Stomach (tissue), 9 donors: ENCODE results near the gene PRX. TPM values are rescaled to one million over a fixed set of nuclear protein-coding genes. Genes with fewer than 3 reads are reported as not detected.

Experiments
- DNase-seq, 2 donors: peaks; one replicate each; pipeline versions ENCODE4 v3.0.0 to v3.0.0-alpha.2; 2013 to 2019
- H3K27ac ChIP-seq, 5 donors: fragments of 200-600 bp in 4 of 5; sonication (generic) in 4 of 5; one replicate each; pipeline ENCODE4 v1.5.1; 2013 to 2019; ENCODE audit warnings: mild to moderate bottlenecking in 1 of 5, moderate library complexity in 1 of 5
- H3K27me3 ChIP-seq, 3 donors: fragments of 200-600 bp; sonication (generic); one replicate each; pipeline ENCODE4 v1.5.1; 2017 to 2019; ENCODE audit warnings: mixed run types in 1 of 3
- H3K36me3 ChIP-seq, 4 donors: fragments of 200-600 bp; sonication (generic); 1 replicate in 3 of 4; 2 replicates in 1 of 4; pipeline ENCODE4 v1.5.1; 2016 to 2019
- H3K4me1 ChIP-seq, 4 donors: fragments of 200-600 bp; sonication (generic); one replicate each; pipeline ENCODE4 v1.5.1; 2016 to 2019
- H3K4me3 ChIP-seq, 4 donors: fragments of 200-600 bp; sonication (generic) in 3 of 4; one replicate each; pipeline ENCODE4 v1.5.1; 2016 to 2019; ENCODE audit warnings: mild to moderate bottlenecking in 1 of 4
- H3K9me3 ChIP-seq, 4 donors: fragments of 200-600 bp; sonication (generic); one replicate each; pipeline ENCODE4 v1.5.1; 2016 to 2019
- EP300 ChIP-seq: sonication (generic); formaldehyde crosslinking; IDR thresholded peaks from one replicate; pipeline ENCODE4 v1.6.1; 2017; ENCODE audit warnings: antibody characterized with exemption
- POLR2A ChIP-seq, 4 donors: fragments of 450-650 bp; IDR thresholded peaks; one replicate each; pipeline ENCODE4 v1.6.1; 2016; ENCODE audit warnings: antibody characterized with exemption in 4 of 4, control low read depth in 2 of 4, mild to moderate bottlenecking in 1 of 4, moderate library complexity in 1 of 4
- POLR2AphosphoS5 ChIP-seq, 3 donors: sonication (generic); formaldehyde crosslinking; IDR thresholded peaks; one replicate each; pipeline ENCODE4 v1.6.1; 2016; ENCODE audit warnings: antibody characterized with exemption in 3 of 3
- WGBS, 5 donors: extraction: QIAGEN DNeasy Blood & Tissue Kit in 3 of 5; methylation state at CpG; one replicate each; pipeline versions ENCODE4 v1.1.5 to v1.1.7; 2013 to 2018; 5-methylcytosine and 5-hydroxymethylcytosine counted together
- intact Hi-C: fragments of 100-400 bp; cut with DNase I; formaldehyde crosslinking; loops from one replicate; pipeline ENCODE4 v1.15.1; 2023; ENCODE audit warnings: low total_unique reads
- polyA plus RNA-seq, 3 donors: library from polyadenylated mRNA; stranded (reverse); fragments of 200-250 nt; gene quantifications; one replicate each; pipeline ENCODE4 v1.2.3, GENCODE V29; 2013
- total RNA-seq, 5 donors: library from RNA; depleted of rRNA; stranded (reverse); fragments of >200 nt; gene quantifications; one replicate each; pipeline versions ENCODE4 v1.1.0 to v1.2.3, GENCODE V29; 2014 to 2016
- TF ChIP-seq, protein P1 (sequence below), 7 experiments: fragments of 450-650 bp in 4 of 7; fragments of 200-600 bp in 3 of 7; sonication (generic) in 3 of 7; IDR thresholded peaks; one replicate each; pipeline ENCODE4 v1.5.1; 2016 to 2019; ENCODE audit warnings: antibody characterized with exemption in 7 of 7, control low read depth in 2 of 7, mild to moderate bottlenecking in 1 of 7
- donor health status: healthy with polysubstance abuse.
- donor health status: Bipolar disorder and iron deficiency.
- donor health status: healthy.

PRX gene
- total and polyA plus RNA-seq, 8 donors = 1.6 to 8.6 (median 4.3) TPM; not detected in 1

DNA sequence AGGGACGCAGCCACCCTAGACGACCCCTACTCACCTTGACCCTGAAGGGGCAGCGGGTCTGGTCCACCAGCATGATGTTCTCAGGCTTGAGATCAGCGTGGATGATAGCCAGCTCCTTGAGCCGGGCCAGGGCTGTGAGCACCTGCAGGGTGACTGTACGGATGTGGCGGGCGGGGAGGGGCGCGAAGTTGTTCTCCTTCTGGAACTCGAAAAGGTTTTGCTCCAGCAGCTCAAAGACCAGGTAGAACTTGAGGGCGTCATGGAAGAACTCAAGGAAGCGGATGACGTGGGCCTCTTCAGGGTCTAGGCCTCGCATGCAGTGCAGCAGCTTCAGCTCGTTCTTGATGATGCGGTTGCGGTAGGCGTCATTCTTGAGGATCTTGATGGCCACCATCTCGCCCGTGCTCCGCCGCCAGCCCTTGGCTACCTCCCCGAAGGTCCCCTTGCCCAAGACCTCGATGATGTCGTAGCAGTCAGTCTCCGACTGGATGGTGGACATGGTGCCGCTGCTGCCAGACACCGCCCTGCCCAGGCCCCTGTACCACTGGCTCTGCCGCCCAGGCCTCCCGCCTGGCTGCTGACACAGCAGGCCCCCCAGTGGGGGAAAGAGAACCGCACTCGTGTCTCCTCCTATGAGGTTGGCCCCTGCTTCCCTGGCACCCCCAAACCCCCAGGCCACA lies 23.6 kb downstream of the PRX start:
- no peak for DNase-seq
- H3K27ac ChIP-seq = no peak overlapping the region
- TF ChIP-seq EP300 = no peak
- TF ChIP-seq, protein P1, sequence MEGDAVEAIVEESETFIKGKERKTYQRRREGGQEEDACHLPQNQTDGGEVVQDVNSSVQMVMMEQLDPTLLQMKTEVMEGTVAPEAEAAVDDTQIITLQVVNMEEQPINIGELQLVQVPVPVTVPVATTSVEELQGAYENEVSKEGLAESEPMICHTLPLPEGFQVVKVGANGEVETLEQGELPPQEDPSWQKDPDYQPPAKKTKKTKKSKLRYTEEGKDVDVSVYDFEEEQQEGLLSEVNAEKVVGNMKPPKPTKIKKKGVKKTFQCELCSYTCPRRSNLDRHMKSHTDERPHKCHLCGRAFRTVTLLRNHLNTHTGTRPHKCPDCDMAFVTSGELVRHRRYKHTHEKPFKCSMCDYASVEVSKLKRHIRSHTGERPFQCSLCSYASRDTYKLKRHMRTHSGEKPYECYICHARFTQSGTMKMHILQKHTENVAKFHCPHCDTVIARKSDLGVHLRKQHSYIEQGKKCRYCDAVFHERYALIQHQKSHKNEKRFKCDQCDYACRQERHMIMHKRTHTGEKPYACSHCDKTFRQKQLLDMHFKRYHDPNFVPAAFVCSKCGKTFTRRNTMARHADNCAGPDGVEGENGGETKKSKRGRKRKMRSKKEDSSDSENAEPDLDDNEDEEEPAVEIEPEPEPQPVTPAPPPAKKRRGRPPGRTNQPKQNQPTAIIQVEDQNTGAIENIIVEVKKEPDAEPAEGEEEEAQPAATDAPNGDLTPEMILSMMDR (IDR thresholded peaks at IDR 0.05) = no peak
- no peak for TF ChIP-seq POLR2AphosphoS5 (IDR thresholded peaks at IDR 0.05)
- no peak for TF ChIP-seq POLR2A (IDR thresholded peaks at IDR 0.05)
- no peak overlapping the region for H3K4me3 ChIP-seq
- intact Hi-C loops = no loop called here
- no peaks in the 10 kb centered on the region for H3K27me3 ChIP-seq
- 94 to 95% (median 95%) methylated on average over 24 to 33 of the region's 33 CpGs for WGBS, 5 donors
- no peaks in the 10 kb centered on the region for H3K36me3 ChIP-seq
- H3K4me1 ChIP-seq = peaks cover 0 to 8% (median 0%) of the 10 kb centered on the region in 4 donors
- no peaks in the 10 kb centered on the region for H3K9me3 ChIP-seq

GRCh38 chr19:40388481-40388880 lies 24.7 kb downstream of the PRX start:
- Histone ChIP-seq H3K36me3 (no peaks in the 10 kb centered on the region), H3K4me3 (no peak overlapping the region), H3K27ac (no peak overlapping the region), H3K9me3 (no peaks in the 10 kb centered on the region), H3K27me3 (no peaks in the 10 kb centered on the region), H3K4me1 (peaks cover 0 to 8% (median 0%) of the 10 kb centered on the region in 4 donors)
- intact Hi-C loops = no loop called here
- no peak for DNase-seq
- 67 to 79% (median 74%) methylated on average over 2 to 3 of the region's 3 CpGs for WGBS, 5 donors
- no peak for TF ChIP-seq POLR2A (IDR thresholded peaks at IDR 0.05)
- no peak for TF ChIP-seq EP300
- TF ChIP-seq POLR2AphosphoS5 (IDR thresholded peaks at IDR 0.05) = no peak
- TF ChIP-seq, protein P1 (IDR thresholded peaks at IDR 0.05) = no peak

DNA sequence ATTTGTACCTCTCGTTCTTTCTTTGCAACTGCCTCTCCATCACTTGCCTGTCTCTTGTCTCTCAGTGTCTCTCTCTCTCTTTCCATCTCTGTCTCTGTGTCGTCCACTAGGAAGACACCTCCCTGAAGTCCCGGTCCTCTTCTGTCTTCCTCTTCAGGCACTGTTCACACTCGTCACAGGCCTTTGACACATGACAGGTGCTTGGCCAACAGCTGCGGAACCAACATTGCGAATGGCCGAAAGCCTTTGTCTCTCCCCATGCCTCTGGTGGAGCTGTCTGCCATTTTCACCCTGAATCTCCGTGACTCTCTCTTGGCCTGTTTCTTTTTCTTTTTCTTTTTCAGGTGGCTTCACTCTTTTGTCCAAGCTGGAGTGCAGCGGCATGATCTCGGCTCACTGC lies 26.0 kb downstream of the PRX start:
- H3K27ac ChIP-seq = no peak overlapping the region
- no peaks in the 10 kb centered on the region for H3K9me3 ChIP-seq
- WGBS, 5 donors = 88 to 94% (median 93%) methylated on average over 10 of the region's 10 CpGs
- no peak overlapping the region for H3K4me3 ChIP-seq
- intact Hi-C loops = no loop called here
- H3K4me1 ChIP-seq = no peaks in the 10 kb centered on the region
- DNase-seq = no peak
- H3K36me3 ChIP-seq = no peaks in the 10 kb centered on the region
- TF ChIP-seq EP300 (no peak), POLR2A (IDR thresholded peaks at IDR 0.05) (no peak), POLR2AphosphoS5 (IDR thresholded peaks at IDR 0.05) (no peak)
- TF ChIP-seq, protein P1 (IDR thresholded peaks at IDR 0.05) = no peak
- H3K27me3 ChIP-seq = no peaks in the 10 kb centered on the region

- no peak overlapping the region for H3K27ac ChIP-seq
- WGBS, 5 donors = 72 to 83% (median 81%) methylated on average over 25 to 28 of the region's 28 CpGs
- no peaks in the 10 kb centered on the region for H3K4me1 ChIP-seq
- H3K9me3 ChIP-seq = no peaks in the 10 kb centered on the region
- TF ChIP-seq POLR2AphosphoS5 (IDR thresholded peaks at IDR 0.05) (no peak), POLR2A (IDR thresholded peaks at IDR 0.05) (no peak), EP300 (no peak)
- TF ChIP-seq, protein P1 (IDR thresholded peaks at IDR 0.05) = no peak
- intact Hi-C loops = no loop called here
- no peak overlapping the region for H3K4me3 ChIP-seq
- H3K27me3 ChIP-seq = no peaks in the 10 kb centered on the region
- no peak for DNase-seq
- peaks cover 0 to 25% (median 22%) of the 10 kb centered on the region in 4 donors for H3K36me3 ChIP-seq
Measured at GRCh38 chr19:40383668-40384248, 29.4 kb downstream of the PRX start.
